HepG2 (cell line): Measurements from ENCODE around the gene TEX14. TPM values are rescaled to one million over a fixed set of nuclear protein-coding genes. Genes with fewer than 3 reads are reported as not detected.
A peak's percentile ranks its signal among the peaks of the same experiment; 100 is the strongest.

Source experiments
- ARID2 ChIP-seq: sonication (generic); formaldehyde crosslinking; IDR thresholded peaks from 2 replicates; pipeline ENCODE4 v1.8.1; 2022; ENCODE audit warnings: mild to moderate bottlenecking, missing genetic modification reagents, borderline replicate concordance
- DMTF1 ChIP-seq: sonication (generic); formaldehyde crosslinking; IDR thresholded peaks from 2 replicates; pipeline ENCODE4 v1.4.0; 2020; ENCODE audit warnings: mild to moderate bottlenecking, missing genetic modification reagents
- GATA4 ChIP-seq: sonication (generic); IDR thresholded peaks from 2 replicates; pipeline ENCODE4 v1.6.1; 2016; ENCODE audit warnings: antibody characterized with exemption, low read depth, borderline replicate concordance
- MBD4 ChIP-seq: IDR thresholded peaks from 2 replicates; pipeline ENCODE4 v1.6.1; 2012; ENCODE audit warnings: low read length, inconsistent platforms, borderline replicate concordance
- MTA1 ChIP-seq: sonication (generic); formaldehyde crosslinking; IDR thresholded peaks from 2 replicates; pipeline ENCODE4 v1.4.0; 2020; ENCODE audit warnings: missing genetic modification reagents, mild to moderate bottlenecking, borderline replicate concordance
- MXD4 ChIP-seq: IDR thresholded peaks from 2 replicates; pipeline ENCODE4 v1.6.1; 2016; ENCODE audit warnings: mild to moderate bottlenecking, missing biosample characterization, missing genetic modification reagents
- SIN3A ChIP-seq: IDR thresholded peaks from 2 replicates; pipeline ENCODE4 v1.6.1; 2011; ENCODE audit warnings: low read depth, mild to moderate bottlenecking, control low read depth, low read length, borderline replicate concordance
- SP140L ChIP-seq: sonication (generic); formaldehyde crosslinking; IDR thresholded peaks from 2 replicates; pipeline ENCODE4 v1.4.0; 2020; ENCODE audit warnings: missing genetic modification reagents, borderline replicate concordance
- ZBTB14 ChIP-seq: sonication (generic); formaldehyde crosslinking; IDR thresholded peaks from 2 replicates; pipeline ENCODE4 v1.4.0; 2020; ENCODE audit warnings: missing genetic modification reagents
- ZNF350 ChIP-seq: sonication (generic); formaldehyde crosslinking; IDR thresholded peaks from 2 replicates; pipeline ENCODE4 v1.4.0; 2020; ENCODE audit warnings: mild to moderate bottlenecking, low read depth, missing genetic modification reagents, borderline replicate concordance
- ZNF549 ChIP-seq: sonication (generic); formaldehyde crosslinking; IDR thresholded peaks from 2 replicates; pipeline ENCODE4 v1.5.0; 2020; ENCODE audit warnings: missing genetic modification reagents
- ZNF550 ChIP-seq: sonication (generic); formaldehyde crosslinking; IDR thresholded peaks from 2 replicates; pipeline ENCODE4 v1.4.0; 2020; ENCODE audit warnings: mild to moderate bottlenecking, missing genetic modification reagents, borderline replicate concordance
- ZNF567 ChIP-seq: sonication (generic); formaldehyde crosslinking; IDR thresholded peaks from 2 replicates; pipeline ENCODE4 v1.8.1; 2023; ENCODE audit warnings: mild to moderate bottlenecking, missing genetic modification reagents, borderline replicate concordance
- ZNF75D ChIP-seq: sonication (generic); formaldehyde crosslinking; IDR thresholded peaks from 2 replicates; pipeline ENCODE4 v1.8.1; 2023; ENCODE audit warnings: missing genetic modification reagents, mild to moderate bottlenecking, borderline replicate concordance
- polyA plus RNA-seq, 8 experiments: library from polyadenylated mRNA; depleted of rRNA in 3 of 8; stranded (reverse) in 7 of 8; unstranded in 1 of 8; fragments of >200 nt; fragmentation: Illumina TruSeq in 4 of 8; extraction: Trizol in 4 of 8; gene quantifications; 2 replicates each; pipeline versions ENCODE4 v1.2.1 to v1.2.3, GENCODE V29; 2011 to 2016; ENCODE audit warnings: low read depth in 4 of 8, missing spikeins in 1 of 8, mixed read lengths in 1 of 8; ENCODE audit not compliant: insufficient read depth in 1 of 8
- total RNA-seq, 5 experiments: library from RNA; depleted of rRNA; stranded (reverse); fragments of >200 nt; fragmentation: Illumina TruSeq; extraction: Trizol; gene quantifications; 2 replicates each; pipeline ENCODE4 v1.2.3, GENCODE V29; 2016; ENCODE audit warnings: low read depth in 1 of 5
- TF ChIP-seq, protein P1 (sequence below): sonication (generic); formaldehyde crosslinking; IDR thresholded peaks from 2 replicates; pipeline ENCODE4 v1.5.1; 2020; ENCODE audit warnings: mild to moderate bottlenecking, missing genetic modification reagents, moderate library complexity
- TF ChIP-seq, protein P2 (sequence below): sonication (generic); formaldehyde crosslinking; IDR thresholded peaks from 2 replicates; pipeline ENCODE4 v1.4.0; 2020; ENCODE audit warnings: mild to moderate bottlenecking, missing genetic modification reagents, borderline replicate concordance
- TF ChIP-seq, protein P3 (sequence below): sonication (generic); formaldehyde crosslinking; IDR thresholded peaks from 2 replicates; pipeline ENCODE4 v1.5.0; 2020; ENCODE audit warnings: missing genetic modification reagents

The TEX14 gene
- total and polyA plus RNA-seq, 2 of the 13 experiments (the other 11 are each of a cell fraction or from before 2014, with no cell fraction given): 0.04 to 0.07 TPM

- peak; percentile 23 for TF ChIP-seq MXD4 (CRISPR knock-in tag)
- TF ChIP-seq ZNF549 (CRISPR knock-in tag): no peak
- TF ChIP-seq ZNF75D (CRISPR knock-in tag): no peak
- TF ChIP-seq, protein P1, sequence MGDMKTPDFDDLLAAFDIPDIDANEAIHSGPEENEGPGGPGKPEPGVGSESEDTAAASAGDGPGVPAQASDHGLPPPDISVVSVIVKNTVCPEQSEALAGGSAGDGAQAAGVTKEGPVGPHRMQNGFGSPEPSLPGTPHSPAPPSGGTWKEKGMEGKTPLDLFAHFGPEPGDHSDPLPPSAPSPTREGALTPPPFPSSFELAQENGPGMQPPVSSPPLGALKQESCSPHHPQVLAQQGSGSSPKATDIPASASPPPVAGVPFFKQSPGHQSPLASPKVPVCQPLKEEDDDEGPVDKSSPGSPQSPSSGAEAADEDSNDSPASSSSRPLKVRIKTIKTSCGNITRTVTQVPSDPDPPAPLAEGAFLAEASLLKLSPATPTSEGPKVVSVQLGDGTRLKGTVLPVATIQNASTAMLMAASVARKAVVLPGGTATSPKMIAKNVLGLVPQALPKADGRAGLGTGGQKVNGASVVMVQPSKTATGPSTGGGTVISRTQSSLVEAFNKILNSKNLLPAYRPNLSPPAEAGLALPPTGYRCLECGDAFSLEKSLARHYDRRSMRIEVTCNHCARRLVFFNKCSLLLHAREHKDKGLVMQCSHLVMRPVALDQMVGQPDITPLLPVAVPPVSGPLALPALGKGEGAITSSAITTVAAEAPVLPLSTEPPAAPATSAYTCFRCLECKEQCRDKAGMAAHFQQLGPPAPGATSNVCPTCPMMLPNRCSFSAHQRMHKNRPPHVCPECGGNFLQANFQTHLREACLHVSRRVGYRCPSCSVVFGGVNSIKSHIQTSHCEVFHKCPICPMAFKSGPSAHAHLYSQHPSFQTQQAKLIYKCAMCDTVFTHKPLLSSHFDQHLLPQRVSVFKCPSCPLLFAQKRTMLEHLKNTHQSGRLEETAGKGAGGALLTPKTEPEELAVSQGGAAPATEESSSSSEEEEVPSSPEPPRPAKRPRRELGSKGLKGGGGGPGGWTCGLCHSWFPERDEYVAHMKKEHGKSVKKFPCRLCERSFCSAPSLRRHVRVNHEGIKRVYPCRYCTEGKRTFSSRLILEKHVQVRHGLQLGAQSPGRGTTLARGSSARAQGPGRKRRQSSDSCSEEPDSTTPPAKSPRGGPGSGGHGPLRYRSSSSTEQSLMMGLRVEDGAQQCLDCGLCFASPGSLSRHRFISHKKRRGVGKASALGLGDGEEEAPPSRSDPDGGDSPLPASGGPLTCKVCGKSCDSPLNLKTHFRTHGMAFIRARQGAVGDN (CRISPR knock-in tag): peak; percentile 42
- 0 out of 2 replicates have a peak, but pooled peaks have one; percentile 4 for TF ChIP-seq ZBTB14 (CRISPR knock-in tag)
- no peak for TF ChIP-seq ARID2 (CRISPR knock-in tag)
- TF ChIP-seq, protein P2, sequence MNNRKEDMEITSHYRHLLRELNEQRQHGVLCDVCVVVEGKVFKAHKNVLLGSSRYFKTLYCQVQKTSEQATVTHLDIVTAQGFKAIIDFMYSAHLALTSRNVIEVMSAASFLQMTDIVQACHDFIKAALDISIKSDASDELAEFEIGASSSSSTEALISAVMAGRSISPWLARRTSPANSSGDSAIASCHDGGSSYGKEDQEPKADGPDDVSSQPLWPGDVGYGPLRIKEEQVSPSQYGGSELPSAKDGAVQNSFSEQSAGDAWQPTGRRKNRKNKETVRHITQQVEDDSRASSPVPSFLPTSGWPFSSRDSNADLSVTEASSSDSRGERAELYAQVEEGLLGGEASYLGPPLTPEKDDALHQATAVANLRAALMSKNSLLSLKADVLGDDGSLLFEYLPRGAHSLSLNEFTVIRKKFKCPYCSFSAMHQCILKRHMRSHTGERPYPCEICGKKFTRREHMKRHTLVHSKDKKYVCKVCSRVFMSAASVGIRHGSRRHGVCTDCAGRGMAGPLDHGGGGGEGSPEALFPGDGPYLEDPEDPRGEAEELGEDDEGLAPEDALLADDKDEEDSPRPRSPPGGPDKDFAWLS (CRISPR knock-in tag): 0 out of 2 replicates have a peak, but pooled peaks have one; percentile 71
- peak; percentile 92 for TF ChIP-seq ZNF350 (CRISPR knock-in tag)
- no peak for TF ChIP-seq MTA1 (CRISPR knock-in tag)
- no peak for TF ChIP-seq ZNF550
- TF ChIP-seq GATA4: 0 out of 2 replicates have a peak, but pooled peaks have one; percentile 6
- TF ChIP-seq DMTF1 (CRISPR knock-in tag): peak; percentile 46; the same call in 1 of the 2 replicates
- 0 out of 2 replicates have a peak, but pooled peaks have one; percentile 51 for TF ChIP-seq ZNF567 (CRISPR knock-in tag)
- TF ChIP-seq SIN3A: peak; percentile 72
- TF ChIP-seq, protein P3, sequence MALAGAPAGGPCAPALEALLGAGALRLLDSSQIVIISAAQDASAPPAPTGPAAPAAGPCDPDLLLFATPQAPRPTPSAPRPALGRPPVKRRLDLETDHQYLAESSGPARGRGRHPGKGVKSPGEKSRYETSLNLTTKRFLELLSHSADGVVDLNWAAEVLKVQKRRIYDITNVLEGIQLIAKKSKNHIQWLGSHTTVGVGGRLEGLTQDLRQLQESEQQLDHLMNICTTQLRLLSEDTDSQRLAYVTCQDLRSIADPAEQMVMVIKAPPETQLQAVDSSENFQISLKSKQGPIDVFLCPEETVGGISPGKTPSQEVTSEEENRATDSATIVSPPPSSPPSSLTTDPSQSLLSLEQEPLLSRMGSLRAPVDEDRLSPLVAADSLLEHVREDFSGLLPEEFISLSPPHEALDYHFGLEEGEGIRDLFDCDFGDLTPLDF (CRISPR knock-in tag): peak; percentile 71; the same call in 1 of the 2 replicates
- TF ChIP-seq MBD4: no peak
- TF ChIP-seq SP140L: peak; percentile 71; the same call in 1 of the 2 replicates
These were observed 173.8 kb downstream of the TEX14 start (continued) for GRCh38 chr17:58517928-58518609.
